GM18858 (cell line): Measurements from ENCODE around the gene MRPS24.
"Not testable (repeated sequence)": the region's sequence is repeated elsewhere in the genome, so short reads cannot be mapped to it uniquely, and the experiment has no call there.

Experiments used
- ATAC-seq: cut with Tn5 transposase; IDR thresholded peaks from one replicate; pipeline ENCODE4 v1.9.1; 2021; ENCODE audit not compliant: unreplicated experiment

Gene MRPS24

GRCh38 chr7:43843296-43843695 is 26.0 kb downstream of the MRPS24 start:
- no peak for ATAC-seq

- ATAC-seq: no peak
Observed at GRCh38 chr7:43838201-43838658, 31.1 kb downstream of the MRPS24 start.

GRCh38 chr7:43834463-43835251 is 34.7 kb downstream of the MRPS24 start:
- ATAC-seq: peak; percentile 37

- ATAC-seq: not testable (repeated sequence)
Observed at GRCh38 chr7:43830917-43831316, 38.4 kb downstream of the MRPS24 start.

GRCh38 chr7:43825391-43825808 is 43.9 kb downstream of the MRPS24 start:
- no peak for ATAC-seq

- ATAC-seq: no peak
Observed at GRCh38 chr7:43824963-43825362, 44.4 kb downstream of the MRPS24 start.

- not testable (repeated sequence) for ATAC-seq
Observed at GRCh38 chr7:43824513-43824912, 44.8 kb downstream of the MRPS24 start.

GRCh38 chr7:43823941-43824340 is 45.4 kb downstream of the MRPS24 start:
- ATAC-seq: no peak

GRCh38 chr7:43823425-43823824 is 45.9 kb downstream of the MRPS24 start:
- not testable (repeated sequence) for ATAC-seq
